HEK293T (cell line): ENCODE results near the gene SQOR.

Experiments
- ARNT ChIP-seq: fragments of 450-650 bp; IDR thresholded peaks from 2 replicates; pipeline ENCODE4 v1.6.1; 2017; ENCODE audit warnings: mild to moderate bottlenecking
- BHLHE40 ChIP-seq: fragments of 450-650 bp; IDR thresholded peaks from 2 replicates; pipeline ENCODE4 v1.6.1; 2016; ENCODE audit warnings: mild to moderate bottlenecking, moderate library complexity, borderline replicate concordance
- CTBP1 ChIP-seq: fragments of 450-650 bp; IDR thresholded peaks from 2 replicates; pipeline ENCODE4 v1.6.1; 2016; ENCODE audit warnings: borderline replicate concordance
- ELF4 ChIP-seq: fragments of 450-650 bp; IDR thresholded peaks from 2 replicates; pipeline ENCODE4 v1.6.1; 2017; ENCODE audit warnings: antibody characterized with exemption
- FOXK2 ChIP-seq: fragments of 450-650 bp; IDR thresholded peaks from 2 replicates; pipeline ENCODE4 v1.6.1; 2016; ENCODE audit warnings: mild to moderate bottlenecking
- FOXM1 ChIP-seq: fragments of 450-650 bp; IDR thresholded peaks from 2 replicates; pipeline ENCODE4 v1.6.1; 2017; ENCODE audit warnings: mild to moderate bottlenecking, borderline replicate concordance
- L3MBTL2 ChIP-seq: fragments of 450-650 bp; conservative IDR thresholded peaks from 2 replicates; pipeline ENCODE4 v1.6.1; 2016; ENCODE audit warnings: mild to moderate bottlenecking
- NFRKB ChIP-seq: fragments of 450-650 bp; IDR thresholded peaks from 2 replicates; pipeline ENCODE4 v1.6.1; 2016; ENCODE audit warnings: mild to moderate bottlenecking, moderate library complexity
- SP1 ChIP-seq: fragments of 450-650 bp; IDR thresholded peaks from 2 replicates; pipeline ENCODE4 v1.6.1; 2017
- SUZ12 ChIP-seq: fragments of 450-650 bp; IDR thresholded peaks from 2 replicates; pipeline ENCODE4 v1.6.1; 2016; ENCODE audit warnings: mild to moderate bottlenecking
- TARDBP ChIP-seq: fragments of 450-650 bp; IDR thresholded peaks from 2 replicates; pipeline ENCODE4 v1.6.1; 2016
- ZNF384 ChIP-seq: fragments of 450-650 bp; IDR thresholded peaks from 2 replicates; pipeline ENCODE4 v1.6.1; 2016
- TF ChIP-seq, protein P1 (sequence below): fragments of 450-650 bp; IDR thresholded peaks from 2 replicates; pipeline ENCODE4 v1.6.1; 2016

DNA sequence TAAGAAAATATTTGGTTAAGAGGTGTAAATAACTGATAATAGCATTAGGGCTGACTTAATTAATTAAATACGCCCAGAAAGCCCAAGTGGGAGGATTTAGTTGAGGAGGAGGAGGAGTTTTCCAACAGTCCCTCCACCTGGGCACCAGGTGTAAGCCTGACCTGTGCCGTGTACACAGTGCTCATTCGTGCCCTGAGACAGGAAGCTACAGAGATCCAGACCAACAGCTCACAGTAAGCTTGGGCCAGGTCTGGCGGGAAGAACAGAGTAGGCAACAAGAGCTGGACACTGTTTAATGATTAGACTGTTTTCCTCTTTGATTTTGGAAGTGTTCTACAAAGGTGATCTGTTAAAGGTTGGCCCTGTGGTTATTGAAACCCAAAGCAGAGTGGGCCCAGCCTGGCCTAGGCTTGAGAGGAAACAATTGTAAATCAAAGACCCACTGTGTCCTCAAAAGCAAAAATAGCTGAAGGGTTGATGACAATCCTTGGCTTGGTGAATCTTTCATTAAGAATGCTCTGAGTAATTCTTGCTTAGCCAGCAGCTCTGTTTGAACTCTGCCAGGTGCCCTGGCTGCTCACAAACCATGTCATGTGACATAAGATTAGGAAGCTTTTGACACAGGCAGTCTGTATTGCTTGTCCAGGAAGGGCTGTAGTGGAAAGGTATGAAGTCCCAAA, 13.8 kb downstream of the SQOR start:
- no peak for TF ChIP-seq SUZ12
- TF ChIP-seq TARDBP = no peak
- TF ChIP-seq ZNF384 = no peak
- TF ChIP-seq BHLHE40 = no peak
- TF ChIP-seq SP1 = no peak
- no peak for TF ChIP-seq FOXM1
- no peak for TF ChIP-seq NFRKB
- TF ChIP-seq ARNT = no peak
- TF ChIP-seq CTBP1 = no peak
- TF ChIP-seq L3MBTL2 = no peak
- no peak for TF ChIP-seq ELF4
- TF ChIP-seq, protein P1, sequence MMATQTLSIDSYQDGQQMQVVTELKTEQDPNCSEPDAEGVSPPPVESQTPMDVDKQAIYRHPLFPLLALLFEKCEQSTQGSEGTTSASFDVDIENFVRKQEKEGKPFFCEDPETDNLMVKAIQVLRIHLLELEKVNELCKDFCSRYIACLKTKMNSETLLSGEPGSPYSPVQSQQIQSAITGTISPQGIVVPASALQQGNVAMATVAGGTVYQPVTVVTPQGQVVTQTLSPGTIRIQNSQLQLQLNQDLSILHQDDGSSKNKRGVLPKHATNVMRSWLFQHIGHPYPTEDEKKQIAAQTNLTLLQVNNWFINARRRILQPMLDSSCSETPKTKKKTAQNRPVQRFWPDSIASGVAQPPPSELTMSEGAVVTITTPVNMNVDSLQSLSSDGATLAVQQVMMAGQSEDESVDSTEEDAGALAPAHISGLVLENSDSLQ = no peak
- no peak for TF ChIP-seq FOXK2
